Esophagus (tissue), 2 donors: ENCODE results near the gene KITLG. TPM values are rescaled to one million over a fixed set of nuclear protein-coding genes. Genes with fewer than 3 reads are reported as not detected.
"Not testable (repeated sequence)": the region's sequence is repeated elsewhere in the genome, so short reads cannot be mapped to it uniquely, and the experiment has no call there.

Experiments
- H3K27ac ChIP-seq, 2 donors: one replicate each; pipeline ENCODE4 v1.5.1; 2013; ENCODE audit warnings: low read depth in 2 of 2, mild to moderate bottlenecking in 2 of 2, inconsistent platforms in 1 of 2, low read length in 1 of 2, moderate library complexity in 1 of 2
- H3K27me3 ChIP-seq, 2 donors: one replicate each; pipeline ENCODE4 v1.6.1; 2013; ENCODE audit warnings: low read length in 2 of 2, control low read depth in 1 of 2, mild to moderate bottlenecking in 1 of 2; ENCODE audit not compliant: insufficient read depth in 2 of 2, control insufficient read depth in 1 of 2
- H3K36me3 ChIP-seq, 2 donors: one replicate each; pipeline ENCODE4 v1.6.1; 2013; ENCODE audit warnings: low read length in 1 of 2; ENCODE audit not compliant: control insufficient read depth in 2 of 2, insufficient read depth in 2 of 2
- H3K4me1 ChIP-seq, 2 donors: one replicate each; pipeline ENCODE4 v1.6.1; 2013; ENCODE audit warnings: low read length in 1 of 2; ENCODE audit not compliant: control insufficient read depth in 2 of 2, insufficient read depth in 2 of 2
- H3K4me3 ChIP-seq, 2 donors: one replicate each; pipeline ENCODE4 v1.5.1; 2013; ENCODE audit warnings: low read length in 2 of 2, mild to moderate bottlenecking in 2 of 2, low read depth in 1 of 2, moderate library complexity in 1 of 2
- H3K9me3 ChIP-seq, 2 donors: one replicate each; pipeline ENCODE4 v1.6.1; 2013; ENCODE audit warnings: mild to moderate bottlenecking in 2 of 2, low read depth in 1 of 2, low read length in 1 of 2, moderate library complexity in 1 of 2; ENCODE audit not compliant: control insufficient read depth in 2 of 2, insufficient read depth in 1 of 2
- WGBS, 2 donors: extraction: QIAGEN DNeasy Blood & Tissue Kit; methylation state at CpG; one replicate each; pipeline ENCODE4 v1.1.7; 2013; 5-methylcytosine and 5-hydroxymethylcytosine counted together
- polyA plus RNA-seq, 2 donors: library from polyadenylated mRNA; stranded (reverse); fragments of 200-250 nt; gene quantifications; one replicate each; pipeline ENCODE4 v1.2.3, GENCODE V29; 2013
- donor health status: healthy with polysubstance abuse.
- donor health status: Bipolar disorder and iron deficiency.

The KITLG gene
- polyA plus RNA-seq, 2 donors = 6.2 to 7.7 TPM

GRCh38 chr12:88490425-88490824 is 89.8 kb downstream of the KITLG start:
- Histone ChIP-seq H3K4me1 (no peaks in the 10 kb centered on the region), H3K27ac (no peak overlapping the region), H3K4me3 (no peak overlapping the region), H3K9me3 (no peaks in the 10 kb centered on the region), H3K27me3 (no peaks in the 10 kb centered on the region), H3K36me3 (no peaks in the 10 kb centered on the region)
- 85 to 87% methylated on average over 2 of the region's 2 CpGs for WGBS, 2 donors

GRCh38 chr12:88472775-88473174 is 107.5 kb downstream of the KITLG start:
- H3K27ac ChIP-seq = no peak overlapping the region
- H3K27me3 ChIP-seq = no peaks in the 10 kb centered on the region
- H3K4me3 ChIP-seq = no peak overlapping the region
- H3K36me3 ChIP-seq = no peaks in the 10 kb centered on the region
- 66 to 81% methylated on average over 3 of the region's 3 CpGs for WGBS, 2 donors
- H3K4me1 ChIP-seq = no peaks in the 10 kb centered on the region
- no peaks in the 10 kb centered on the region for H3K9me3 ChIP-seq

- H3K27ac ChIP-seq = no peak overlapping the region
- WGBS, 2 donors = 78 to 82% methylated on average over 2 of the region's 2 CpGs
- no peaks in the 10 kb centered on the region for H3K36me3 ChIP-seq
- no peaks in the 10 kb centered on the region for H3K27me3 ChIP-seq
- no peak overlapping the region for H3K4me3 ChIP-seq
- no peaks in the 10 kb centered on the region for H3K4me1 ChIP-seq
- no peaks in the 10 kb centered on the region for H3K9me3 ChIP-seq
Observed at GRCh38 chr12:88472248-88472647, 108.0 kb downstream of the KITLG start.

GRCh38 chr12:88471331-88472045 is 108.8 kb downstream of the KITLG start:
- Histone ChIP-seq H3K4me3 (no peak overlapping the region), H3K4me1 (no peaks in the 10 kb centered on the region), H3K36me3 (no peaks in the 10 kb centered on the region), H3K27me3 (no peaks in the 10 kb centered on the region), H3K9me3 (no peaks in the 10 kb centered on the region), H3K27ac (no peak overlapping the region)
- 42 to 62% methylated on average over 4 of the region's 4 CpGs for WGBS, 2 donors

- 68% methylated on average over 1 of the region's 1 CpG for WGBS, 2 donors
- Histone ChIP-seq H3K9me3 (no peaks in the 10 kb centered on the region), H3K27ac (no peak overlapping the region)
Observed at GRCh38 chr12:88469154-88469553, 111.1 kb downstream of the KITLG start.

GRCh38 chr12:88468581-88468980 is 111.7 kb downstream of the KITLG start:
- Histone ChIP-seq H3K9me3 (no peaks in the 10 kb centered on the region), H3K36me3 (no peaks in the 10 kb centered on the region), H3K27me3 (no peaks in the 10 kb centered on the region), H3K4me1 (no peaks in the 10 kb centered on the region), H3K27ac (no peak overlapping the region), H3K4me3 (no peak overlapping the region)
- 63 to 79% methylated on average over 1 of the region's 1 CpG for WGBS, 2 donors

More at GRCh38 chr12:88469154-88469553, 111.1 kb downstream of the KITLG start:
- Histone ChIP-seq H3K36me3 (no peaks in the 10 kb centered on the region), H3K27me3 (no peaks in the 10 kb centered on the region), H3K4me1 (no peaks in the 10 kb centered on the region), H3K4me3 (no peak overlapping the region)

GRCh38 chr12:88466708-88467107 is 113.6 kb downstream of the KITLG start:
- H3K9me3 ChIP-seq, H3K27me3 ChIP-seq, H3K4me1 ChIP-seq, H3K36me3 ChIP-seq, H3K27ac ChIP-seq, H3K4me3 ChIP-seq: not testable (repeated sequence)
- 95 to 97% methylated on average over 9 to 10 of the region's 10 CpGs for WGBS, 2 donors

- Histone ChIP-seq H3K27me3 (peaks cover 0 to 4% of the 10 kb centered on the region in 2 donors), H3K4me3 (no peak overlapping the region), H3K36me3 (no peaks in the 10 kb centered on the region), H3K27ac (no peak overlapping the region), H3K4me1 (no peaks in the 10 kb centered on the region), H3K9me3 (no peaks in the 10 kb centered on the region)
- 88 to 100% methylated on average over 1 of the region's 1 CpG for WGBS, 2 donors
Observed at GRCh38 chr12:88458327-88458726, 121.9 kb downstream of the KITLG start.

- Histone ChIP-seq H3K27me3 (peaks cover 2 to 3% of the 10 kb centered on the region in 2 donors), H3K9me3 (no peaks in the 10 kb centered on the region), H3K4me3 (no peak overlapping the region), H3K4me1 (no peaks in the 10 kb centered on the region), H3K27ac (no peak overlapping the region), H3K36me3 (no peaks in the 10 kb centered on the region)
Observed at GRCh38 chr12:88453323-88453722, 126.9 kb downstream of the KITLG start.

- H3K27ac ChIP-seq = no peak overlapping the region
- WGBS, 2 donors = 93% methylated on average over 3 of the region's 3 CpGs
- peaks cover 2 to 3% of the 10 kb centered on the region in 2 donors for H3K27me3 ChIP-seq
- no peaks in the 10 kb centered on the region for H3K4me1 ChIP-seq
- H3K4me3 ChIP-seq = no peak overlapping the region
- H3K36me3 ChIP-seq = no peaks in the 10 kb centered on the region
- no peaks in the 10 kb centered on the region for H3K9me3 ChIP-seq
Observed at GRCh38 chr12:88451205-88451604, 129.1 kb downstream of the KITLG start.
